NCI-H82 treated with DMSO at 0.1 percent for 48 hours (cell line): ENCODE results near the gene SEH1L.
"Not testable (repeated sequence)": the region's sequence is repeated elsewhere in the genome, so short reads cannot be mapped to it uniquely, and the experiment has no call there.

Experiments used
- DNase-seq: peaks from one replicate; lab custom pipeline; 2025; ENCODE audit not compliant: unreplicated experiment; lab: John Stamatoyannopoulos, UW

SEH1L gene

GRCh38 chr18:12995424-12995823 lies 47.6 kb downstream of the SEH1L start:
- no peak for DNase-seq

GRCh38 chr18:12995952-12996477 lies 48.2 kb downstream of the SEH1L start:
- DNase-seq, result no peak

DNA sequence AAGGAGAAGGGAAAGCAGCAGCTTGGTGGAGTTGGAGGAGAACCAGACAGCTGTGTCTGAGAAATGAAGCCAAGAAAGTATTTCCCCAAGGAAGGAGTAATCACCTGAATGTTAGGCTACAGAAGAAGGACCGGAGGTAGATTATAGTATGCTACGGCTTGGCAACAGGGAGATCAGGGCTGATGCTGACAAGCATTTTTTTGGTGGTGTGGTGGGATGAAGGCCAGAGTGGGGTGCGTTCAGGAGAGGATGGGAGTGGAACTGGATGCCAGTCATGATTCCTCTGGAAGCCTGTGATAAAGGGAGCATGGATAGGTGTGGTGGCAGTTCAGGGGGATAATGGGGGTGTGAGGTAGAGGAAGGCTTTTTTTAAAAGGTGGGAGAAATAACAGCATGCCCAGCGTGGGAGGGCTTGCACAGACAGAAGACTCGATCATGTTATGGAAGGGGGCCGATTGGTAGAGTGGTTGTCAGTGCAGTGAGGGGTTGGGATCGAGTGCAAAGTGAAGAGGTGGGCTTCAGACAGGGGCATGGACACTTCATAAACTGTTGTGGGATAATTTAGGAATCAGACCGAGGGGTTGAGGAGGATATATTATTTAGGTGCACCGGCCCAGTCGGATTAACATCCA lies 49.0 kb downstream of the SEH1L start:
- DNase-seq, result no peak

- not testable (repeated sequence) for DNase-seq
These were observed 49.5 kb downstream of the SEH1L start for GRCh38 chr18:12997330-12997729.

DNA sequence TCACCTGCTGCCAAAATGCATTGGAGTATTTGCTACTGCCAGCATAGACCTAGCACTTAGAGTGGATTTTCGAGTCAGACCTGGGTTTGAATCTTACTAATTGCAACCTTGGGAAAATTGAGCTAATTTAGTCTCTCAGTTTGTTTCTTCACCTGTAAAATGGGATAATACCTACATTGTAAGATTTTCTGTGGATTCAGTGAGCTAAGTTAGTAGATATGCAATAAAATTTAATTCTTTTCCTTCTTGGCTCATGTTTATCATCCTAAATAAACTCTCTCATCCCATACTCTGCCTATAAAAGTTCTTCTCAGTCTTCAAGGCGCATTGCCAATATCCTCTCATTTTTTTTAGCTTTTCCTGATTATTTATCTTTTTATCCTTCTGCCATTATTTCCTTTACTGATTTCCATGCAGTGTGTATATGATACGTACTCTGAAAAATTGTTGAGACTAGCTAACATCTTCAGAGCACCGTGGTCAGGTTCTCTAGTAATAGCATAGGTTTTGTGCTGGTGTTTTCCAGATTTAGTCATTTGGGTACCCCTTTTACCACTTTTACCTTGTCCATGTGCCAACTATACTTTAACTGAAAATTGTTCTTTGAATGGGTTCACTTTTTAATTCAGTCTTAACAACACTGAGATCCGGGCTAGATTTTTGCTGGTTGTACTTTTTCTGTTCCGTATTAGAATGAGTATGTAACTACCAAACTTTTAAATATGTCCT lies 50.7 kb downstream of the SEH1L start:
- DNase-seq, result no peak

GRCh38 chr18:13003466-13003896 lies 55.7 kb downstream of the SEH1L start:
- peak; percentile 44 for DNase-seq

- DNase-seq, result no peak
These were observed 56.6 kb downstream of the SEH1L start for GRCh38 chr18:13004396-13004795.

GRCh38 chr18:13005289-13005688 lies 57.5 kb downstream of the SEH1L start:
- no peak for DNase-seq

DNA sequence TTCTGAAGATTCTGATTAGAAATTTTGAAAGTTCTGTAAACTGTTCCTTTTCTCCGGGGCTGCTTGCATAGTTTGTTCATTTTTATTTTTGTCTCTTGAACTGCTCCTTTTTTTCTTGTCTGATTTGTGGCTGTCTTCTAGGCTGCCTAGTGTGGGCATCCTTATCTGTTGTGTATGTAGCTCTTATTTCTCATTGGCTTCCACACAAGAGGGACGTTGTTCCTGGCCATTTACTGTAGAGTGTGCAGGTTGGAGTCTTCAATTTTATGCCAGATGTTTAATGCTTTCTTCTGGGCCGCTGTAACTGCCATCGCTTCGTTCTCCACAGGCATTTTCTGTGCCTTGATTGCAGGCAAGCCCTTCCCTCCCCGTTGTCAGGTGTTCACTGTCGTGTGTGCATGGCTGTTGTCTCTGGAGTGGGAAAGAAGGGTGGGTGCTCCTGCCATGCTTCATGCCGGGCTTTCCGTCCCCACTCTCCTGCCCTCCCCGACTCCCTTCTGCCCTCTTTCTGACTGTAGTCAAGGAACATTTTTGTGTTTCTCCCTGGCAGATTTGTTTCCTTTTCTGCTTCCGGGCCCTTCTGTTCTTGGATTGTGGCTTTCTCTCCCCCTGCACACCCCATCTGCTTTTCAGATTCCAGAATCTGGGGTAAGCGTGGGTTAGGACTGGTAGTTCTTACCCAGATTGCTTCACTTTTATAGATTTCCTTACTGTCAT lies 58.9 kb downstream of the SEH1L start:
- DNase-seq, result no peak

DNA sequence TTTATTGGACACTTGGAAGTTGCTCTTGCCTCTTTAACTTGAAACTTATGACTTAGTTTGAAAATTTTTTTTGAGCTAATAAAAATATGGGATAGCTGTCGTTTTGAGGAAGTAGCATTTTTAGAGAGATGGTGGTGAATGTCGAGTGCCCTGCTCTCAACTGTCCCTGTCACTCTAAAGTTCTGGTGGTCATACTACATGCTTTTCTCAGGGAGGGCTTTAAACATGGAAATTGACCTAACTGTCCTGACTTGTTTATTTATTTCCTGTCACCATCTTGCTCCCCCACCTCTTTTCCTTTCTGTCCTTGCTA lies 59.4 kb downstream of the SEH1L start:
- no peak for DNase-seq

- no peak for DNase-seq
These were observed 63.9 kb downstream of the SEH1L start for GRCh38 chr18:13011719-13012118.

DNA sequence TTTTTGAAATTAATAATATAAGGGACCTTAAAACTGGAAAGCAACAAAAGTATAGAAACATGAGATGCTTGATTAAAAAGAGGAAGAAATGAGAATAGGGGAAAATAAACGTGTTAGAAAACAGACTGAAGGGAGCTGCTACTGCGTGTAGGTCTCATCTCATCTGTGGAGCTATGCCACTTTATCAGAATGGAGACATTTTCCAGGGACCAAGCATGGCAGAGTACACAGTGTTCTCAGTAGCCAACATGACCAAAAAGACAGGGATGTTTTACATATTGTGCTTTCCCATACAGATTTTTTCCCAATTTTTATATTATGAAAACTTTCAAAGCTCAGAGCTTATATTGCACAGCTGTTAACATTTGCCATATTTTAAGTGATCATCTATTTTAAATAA lies 66.4 kb downstream of the SEH1L start:
- DNase-seq, result no peak

DNA sequence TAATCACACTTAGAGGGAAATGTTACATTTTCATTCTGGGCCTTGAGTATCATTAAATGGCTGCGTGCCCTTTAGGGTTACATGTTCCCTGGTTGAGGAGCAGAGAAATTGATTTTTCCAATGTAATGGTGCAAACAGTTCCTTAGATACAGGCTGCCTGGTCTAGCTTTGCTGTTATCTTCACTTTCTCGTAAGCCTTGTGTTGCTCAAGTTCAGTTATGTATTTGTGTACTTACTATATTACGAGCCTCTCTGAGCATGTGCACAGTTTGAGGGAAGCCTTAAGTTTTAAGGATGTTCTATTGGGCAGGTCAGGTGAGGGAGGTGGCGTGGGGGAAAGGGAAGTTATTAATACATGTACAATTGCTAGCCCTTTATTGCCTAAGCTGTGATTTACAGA lies 67.0 kb downstream of the SEH1L start:
- DNase-seq, result no peak

GRCh38 chr18:13017247-13017875 lies 69.5 kb downstream of the SEH1L start:
- no peak for DNase-seq

DNA sequence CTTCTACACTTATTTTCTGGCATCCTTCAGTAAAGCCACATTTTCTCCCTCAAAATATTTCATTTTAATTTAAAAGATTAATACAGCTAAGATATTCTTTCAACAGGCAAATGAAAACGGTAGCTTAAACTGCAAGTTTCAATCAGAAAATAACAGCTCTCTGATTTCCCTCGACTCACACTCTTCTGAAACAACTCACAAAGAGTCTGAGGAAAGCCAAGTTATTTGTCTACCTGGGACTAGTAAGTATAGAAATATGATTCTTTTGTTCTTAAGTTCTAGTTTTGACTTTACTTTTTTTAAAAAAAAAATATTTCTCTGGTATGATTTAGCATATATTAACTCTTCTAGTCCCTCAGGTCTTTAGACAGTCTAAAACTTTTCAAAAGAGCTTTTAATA lies 70.6 kb downstream of the SEH1L start:
- no peak for DNase-seq

DNA sequence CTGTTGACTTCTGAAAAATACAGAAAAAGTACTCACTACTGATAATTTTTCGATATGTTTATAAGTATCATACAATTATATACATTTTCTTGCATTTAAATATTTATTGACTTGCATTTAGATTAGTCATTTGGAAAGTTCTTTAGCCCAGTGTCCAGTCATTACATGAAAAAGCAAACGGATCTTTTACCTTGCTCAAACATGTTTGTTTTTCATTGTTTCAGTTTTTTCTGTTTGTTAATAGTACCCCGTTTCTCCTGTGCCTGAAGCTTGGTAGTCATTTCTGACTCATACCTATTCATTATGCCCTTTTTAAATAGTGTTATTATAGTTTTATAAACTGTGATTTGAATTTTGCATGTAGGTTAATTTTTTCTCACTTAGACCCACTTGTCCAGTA lies 71.5 kb downstream of the SEH1L start:
- DNase-seq, result no peak

GRCh38 chr18:13022644-13023043 lies 74.8 kb downstream of the SEH1L start:
- DNase-seq, result no peak

GRCh38 chr18:13025233-13025632 lies 77.4 kb downstream of the SEH1L start:
- DNase-seq, result no peak

DNA sequence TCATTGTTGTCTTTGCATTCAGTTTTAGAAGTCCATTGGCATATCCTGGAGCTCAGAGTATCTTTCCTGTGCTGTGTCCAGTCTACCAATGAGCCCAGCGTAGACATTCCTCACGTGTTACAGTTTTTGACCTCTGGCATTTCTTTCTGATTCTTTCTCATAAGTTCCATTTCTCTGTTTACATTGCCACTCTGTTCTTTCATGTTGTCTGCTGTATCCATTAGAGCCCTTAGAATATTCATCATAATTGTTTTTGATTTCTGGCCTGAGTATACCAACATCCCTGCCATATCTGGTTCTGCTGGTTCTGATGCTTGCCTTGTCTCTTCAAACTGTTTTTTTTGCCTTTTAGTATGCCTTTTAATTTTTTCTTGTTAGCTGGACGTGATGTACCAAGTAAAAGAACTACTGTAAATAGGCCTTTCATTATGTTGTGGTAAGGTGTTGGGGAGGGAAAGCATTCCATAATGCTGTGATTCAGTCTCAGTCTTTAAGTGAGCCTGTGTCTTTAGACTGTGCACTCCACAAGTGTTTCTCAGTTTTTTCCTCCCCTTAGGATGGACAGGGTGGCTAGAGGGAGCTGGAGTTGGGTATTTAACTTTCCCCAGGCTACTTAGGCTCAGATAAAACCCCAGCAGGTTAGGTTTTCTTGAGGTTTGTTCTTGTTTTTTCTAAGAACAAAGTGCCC lies 78.9 kb downstream of the SEH1L start:
- DNase-seq, result no peak

GRCh38 chr18:13028869-13029268 lies 81.1 kb downstream of the SEH1L start:
- no peak for DNase-seq

DNA sequence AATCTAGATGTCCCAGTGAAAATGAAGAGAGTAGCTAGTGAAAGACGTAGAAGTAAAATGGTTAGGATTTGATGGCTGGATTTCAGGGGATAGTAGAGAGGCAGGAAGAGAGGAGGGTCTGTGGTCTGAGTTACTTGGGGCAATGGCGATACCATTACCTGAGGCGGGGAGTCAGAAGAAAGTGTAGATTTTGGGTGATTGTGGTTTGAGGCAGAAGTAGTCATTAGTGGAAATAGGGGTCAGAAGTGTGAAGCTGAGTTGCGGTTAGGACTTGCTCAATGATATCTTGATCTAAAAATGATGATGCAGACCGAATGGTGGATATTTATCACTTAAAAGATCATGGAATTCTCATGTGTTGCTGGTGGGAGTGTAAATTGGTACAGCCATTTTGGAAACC lies 84.4 kb downstream of the SEH1L start:
- DNase-seq, result no peak
